ENCODE measurements around the gene UFC1.

UFC1 gene

DNA sequence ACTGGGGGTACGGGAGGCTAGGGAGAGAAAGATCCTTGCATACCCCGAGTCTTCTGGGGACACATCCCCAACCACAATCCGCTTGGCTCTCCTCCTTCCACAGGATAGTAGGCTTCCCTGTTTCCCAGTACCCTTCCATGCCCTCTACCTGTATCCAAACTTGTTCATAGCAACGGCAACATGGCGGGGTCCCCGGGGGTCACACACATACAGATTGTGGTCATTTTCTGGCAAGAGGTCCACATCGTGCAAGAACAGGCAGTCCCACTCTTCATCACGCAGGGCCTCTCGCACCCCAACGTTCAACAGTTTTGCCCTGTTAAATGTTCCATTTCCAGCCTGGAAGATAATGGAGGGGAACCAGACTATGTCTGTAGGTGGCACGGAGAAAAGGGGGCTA lies 19.9 kb downstream of the UFC1 start:
- in situ Hi-C loops (cut with MboI; ENCODE audit: low pct_unique_long_range_greater_than_20kb, low sequenced_read_pairs, unreplicated experiment) = no loop called here
- TF ChIP-seq, protein P1, sequence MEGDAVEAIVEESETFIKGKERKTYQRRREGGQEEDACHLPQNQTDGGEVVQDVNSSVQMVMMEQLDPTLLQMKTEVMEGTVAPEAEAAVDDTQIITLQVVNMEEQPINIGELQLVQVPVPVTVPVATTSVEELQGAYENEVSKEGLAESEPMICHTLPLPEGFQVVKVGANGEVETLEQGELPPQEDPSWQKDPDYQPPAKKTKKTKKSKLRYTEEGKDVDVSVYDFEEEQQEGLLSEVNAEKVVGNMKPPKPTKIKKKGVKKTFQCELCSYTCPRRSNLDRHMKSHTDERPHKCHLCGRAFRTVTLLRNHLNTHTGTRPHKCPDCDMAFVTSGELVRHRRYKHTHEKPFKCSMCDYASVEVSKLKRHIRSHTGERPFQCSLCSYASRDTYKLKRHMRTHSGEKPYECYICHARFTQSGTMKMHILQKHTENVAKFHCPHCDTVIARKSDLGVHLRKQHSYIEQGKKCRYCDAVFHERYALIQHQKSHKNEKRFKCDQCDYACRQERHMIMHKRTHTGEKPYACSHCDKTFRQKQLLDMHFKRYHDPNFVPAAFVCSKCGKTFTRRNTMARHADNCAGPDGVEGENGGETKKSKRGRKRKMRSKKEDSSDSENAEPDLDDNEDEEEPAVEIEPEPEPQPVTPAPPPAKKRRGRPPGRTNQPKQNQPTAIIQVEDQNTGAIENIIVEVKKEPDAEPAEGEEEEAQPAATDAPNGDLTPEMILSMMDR (IDR thresholded peaks at IDR 0.05; ENCODE audit: extremely low read depth, insufficient read depth, missing control alignments) = no peak
- no peak for DNase-seq (ENCODE audit: low spot score)

DNA sequence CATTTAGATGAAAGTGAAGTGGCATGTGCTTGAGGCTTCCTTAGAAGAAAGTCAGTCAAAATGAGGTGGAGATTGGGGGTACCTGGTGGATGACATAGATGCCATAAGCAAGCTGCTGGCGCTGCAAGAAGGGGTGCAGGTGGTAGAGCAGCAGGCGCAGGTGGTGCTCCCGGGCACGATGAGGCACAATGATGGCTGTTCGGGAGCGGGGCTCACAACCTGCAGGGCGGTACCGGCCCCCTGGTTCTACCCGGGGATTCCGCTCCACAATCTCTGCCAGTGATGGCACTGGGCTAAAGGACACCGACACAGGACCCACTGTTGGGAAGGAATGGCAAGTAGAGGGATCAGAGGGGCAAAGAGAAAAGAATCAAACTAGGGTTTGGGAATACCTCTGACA lies 21.1 kb downstream of the UFC1 start:
- no peak for DNase-seq (ENCODE audit: low spot score)
- in situ Hi-C loops (cut with MboI; ENCODE audit: low pct_unique_long_range_greater_than_20kb, low sequenced_read_pairs, unreplicated experiment) = loop anchor here (25.0 kb wide), 1 partner anchor 537 kb away; the partner anchor contains the start of genes FCRLA and FCRLB
- TF ChIP-seq, protein P1 (IDR thresholded peaks at IDR 0.05; ENCODE audit: extremely low read depth, insufficient read depth, missing control alignments) = no peak

DNA sequence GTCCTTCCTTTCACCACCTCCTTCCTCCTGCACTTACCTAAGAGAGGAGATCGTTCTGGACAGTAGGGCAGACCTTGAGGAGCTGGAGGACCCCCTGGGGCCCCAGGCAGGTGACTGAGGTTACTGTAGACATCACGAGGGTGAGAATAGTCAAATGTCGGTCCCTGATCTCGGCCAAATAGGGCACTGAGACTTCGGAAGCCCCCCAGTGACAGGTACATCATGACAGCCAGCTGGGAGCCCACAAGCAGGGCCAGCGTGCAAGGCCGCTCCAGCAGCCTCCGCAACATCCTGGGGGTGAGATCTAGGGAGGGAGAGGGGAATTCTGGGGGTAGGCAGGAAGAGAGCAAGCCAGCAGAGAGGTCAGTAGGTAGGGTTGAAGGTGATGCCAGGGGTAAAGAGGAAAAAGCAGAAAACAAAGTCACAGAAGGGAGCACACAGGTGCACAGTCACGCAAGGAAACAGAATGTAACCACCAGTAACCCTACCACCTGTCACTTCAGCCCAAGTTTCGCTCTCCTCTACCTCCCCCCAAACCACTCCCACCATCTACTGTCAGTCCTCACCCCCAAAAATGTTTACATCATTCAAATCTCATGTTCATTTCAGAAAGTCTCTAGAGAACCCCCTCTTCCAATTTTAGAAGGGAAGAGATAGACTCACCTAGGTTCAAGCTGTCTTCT lies 22.1 kb downstream of the UFC1 start:
- in situ Hi-C loops (cut with MboI; ENCODE audit: low pct_unique_long_range_greater_than_20kb, low sequenced_read_pairs, unreplicated experiment) = loop anchor here (25.0 kb wide), 1 partner anchor 536 kb away; the partner anchor contains the start of genes FCRLA and FCRLB
- TF ChIP-seq, protein P1 (IDR thresholded peaks at IDR 0.05; ENCODE audit: extremely low read depth, insufficient read depth, missing control alignments) = no peak
- peak; percentile 48 for DNase-seq (ENCODE audit: low spot score)

DNA sequence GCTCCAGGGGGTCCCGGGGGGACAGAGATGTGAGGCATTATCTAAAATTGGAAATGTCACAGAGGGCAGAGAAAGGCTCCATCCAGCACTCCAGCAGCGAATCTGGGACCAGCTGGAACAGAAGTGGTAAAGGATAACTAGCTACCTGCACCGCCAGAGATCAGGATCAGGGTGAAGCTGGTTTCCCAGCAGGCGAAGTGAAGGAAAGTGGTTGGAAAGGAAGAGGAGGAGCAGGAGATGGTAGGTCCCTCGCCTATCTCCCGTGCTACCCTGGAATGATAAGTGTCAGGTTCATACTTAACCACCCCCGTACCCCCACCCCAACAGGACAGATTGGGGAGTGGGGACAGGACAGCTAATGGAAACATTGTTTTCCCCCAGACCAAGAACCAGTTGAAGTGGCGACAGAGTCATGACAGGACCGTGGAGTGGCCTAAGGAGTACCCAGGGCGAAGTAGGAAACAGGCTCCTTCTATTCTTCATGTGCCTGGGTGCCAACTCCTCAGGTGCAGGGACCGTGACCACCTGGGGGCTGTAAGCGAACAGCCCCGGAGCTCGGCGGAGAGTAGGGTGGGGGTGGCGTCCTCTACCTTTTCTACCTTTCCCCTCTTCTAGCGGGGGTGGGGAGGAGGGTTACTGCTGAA lies 22.8 kb downstream of the UFC1 start:
- TF ChIP-seq, protein P1 (IDR thresholded peaks at IDR 0.05; ENCODE audit: extremely low read depth, insufficient read depth, missing control alignments) = no peak
- in situ Hi-C loops (cut with MboI; ENCODE audit: low pct_unique_long_range_greater_than_20kb, low sequenced_read_pairs, unreplicated experiment) = loop anchor here (25.0 kb wide), 1 partner anchor 536 kb away; the partner anchor contains the start of genes FCRLA and FCRLB
- no peak for DNase-seq (ENCODE audit: low spot score)

DNA sequence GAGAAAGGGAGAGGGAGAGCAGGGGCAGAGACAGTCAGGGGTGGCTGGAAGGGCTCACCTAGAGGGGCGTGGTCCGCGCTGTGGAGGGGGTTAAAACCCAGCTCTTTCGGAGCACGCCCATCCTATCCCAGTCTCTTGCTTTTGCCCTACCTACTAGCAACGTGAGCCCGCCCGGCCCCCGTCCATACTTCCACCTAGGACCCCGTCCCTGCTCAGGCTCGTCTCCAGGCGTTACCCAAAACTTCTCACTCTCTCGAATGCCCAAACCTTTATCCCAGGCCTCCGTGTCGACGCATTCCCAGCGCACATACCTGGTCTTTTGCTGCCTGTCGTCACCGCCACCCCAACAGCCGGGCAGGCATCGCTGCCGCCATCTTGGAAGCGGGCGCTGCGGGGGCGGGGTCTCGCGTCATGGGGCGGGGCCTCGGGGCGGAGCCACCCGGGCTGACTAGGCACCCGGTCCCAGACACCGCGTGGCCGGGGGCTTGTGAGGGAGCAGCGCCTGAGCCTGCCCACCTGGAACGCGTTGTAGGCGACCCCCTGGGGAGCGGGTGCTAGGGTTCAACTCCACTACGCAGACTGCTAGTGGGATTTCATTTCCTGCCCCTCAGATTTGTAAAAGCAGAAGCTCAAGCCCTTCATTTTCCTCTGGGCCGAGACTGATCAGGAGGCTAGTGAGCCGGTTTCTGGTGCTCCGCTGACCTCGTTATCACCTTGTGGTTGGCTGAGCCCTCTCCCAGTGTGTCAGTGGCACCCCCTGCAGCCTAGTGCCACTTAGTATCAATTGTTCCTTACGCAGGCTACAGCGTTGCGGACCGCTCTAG lies 23.5 kb downstream of the UFC1 start, which contains the start of gene B4GALT3:
Gene B4GALT3, minus strand, starts transcription at position 396 of the 824 bp plus-strand sequence. CDS start 1,447 bp downstream, outside the sequence.
- peak; percentile 95 for DNase-seq (ENCODE audit: low spot score)
- TF ChIP-seq, protein P1 (IDR thresholded peaks at IDR 0.05; ENCODE audit: extremely low read depth, insufficient read depth, missing control alignments) = no peak
- in situ Hi-C loops (cut with MboI; ENCODE audit: low pct_unique_long_range_greater_than_20kb, low sequenced_read_pairs, unreplicated experiment) = loop anchor here (25.0 kb wide), 1 partner anchor 535 kb away; the partner anchor contains the start of genes FCRLA and FCRLB

DNA sequence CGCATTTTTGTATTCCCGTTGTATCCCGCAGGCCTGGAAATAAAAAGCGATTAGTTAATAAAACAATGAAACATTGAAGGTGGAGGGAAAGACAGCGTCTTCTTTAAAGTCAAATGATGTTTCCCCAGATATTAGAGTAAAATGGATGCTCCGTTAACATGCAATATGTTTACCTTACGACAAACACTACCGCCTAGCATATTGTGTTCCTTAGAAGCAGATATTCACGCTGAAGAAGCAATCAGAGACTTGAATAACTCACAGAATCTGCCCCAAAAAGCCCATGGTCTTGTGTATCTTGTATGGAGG lies 24.1 kb downstream of the UFC1 start:
- no peak for DNase-seq (ENCODE audit: low spot score)
- TF ChIP-seq, protein P1 (IDR thresholded peaks at IDR 0.05; ENCODE audit: extremely low read depth, insufficient read depth, missing control alignments) = no peak
- in situ Hi-C loops (cut with MboI; ENCODE audit: low pct_unique_long_range_greater_than_20kb, low sequenced_read_pairs, unreplicated experiment) = loop anchor here (25.0 kb wide), 1 partner anchor 534 kb away; the partner anchor contains the start of genes FCRLA and FCRLB
